GM12878 (cell line): ENCODE measurements around the gene TTLL4. TPM values are rescaled to one million over a fixed set of nuclear protein-coding genes. Genes with fewer than 3 reads are reported as not detected.
"Not testable (repeated sequence)": the region's sequence is repeated elsewhere in the genome, so short reads cannot be mapped to it uniquely, and the experiment has no call there.

Experiments used
- ATAC-seq: fragments of 200-7000 bp; cut with Tn5 transposase; 3 replicates; pipeline ENCODE4 v1.9.1; 2020; ENCODE audit warnings: mild to moderate bottlenecking, moderate library complexity
- BruUV-seq: library from RNA; stranded (reverse); fragments of 400-500 nt; replicated peaks from 2 replicates; lab custom pipeline; 2021; lab: Mats Ljungman, UMichigan
- CTCF ChIA-PET: fragments of 300-600 bp; sonication (Branson Sonifier 250); formaldehyde crosslinking; extraction: SDS; loops from one replicate; lab custom pipeline; 2021; ENCODE audit warnings: inconsistent platforms; lab: Yijun Ruan, JAX
- POLR2A ChIA-PET: fragments of 350-600 bp; formaldehyde crosslinking; extraction: SDS; loops from one replicate; lab custom pipeline; 2021; ENCODE audit warnings: inconsistent platforms; lab: Charles Lee
- RAD21 ChIA-PET: fragments of 300-600 bp; sonication (Branson Sonifier 250); formaldehyde crosslinking; loops from one replicate; lab custom pipeline; 2023; ENCODE audit warnings: antibody characterized with exemption; ENCODE audit not compliant: unreplicated experiment; lab: Charles Lee
- SMC1A ChIA-PET: fragments of 300-600 bp; sonication (Branson Sonifier 250); formaldehyde crosslinking; loops from one replicate; lab custom pipeline; 2023; ENCODE audit not compliant: unreplicated experiment, uncharacterized antibody; lab: Charles Lee
- DNase-seq: peaks from one replicate; pipeline ENCODE4 v3.0.0-alpha.2; 2011; ENCODE audit warnings: low read depth, low spot score
- FAIRE-seq: peaks from 3 replicates; lab custom pipeline; 2011; peaks lifted over from hg19 to GRCh38; lab: Jason Lieb, UNC
- H2AFZ ChIP-seq: 2 replicates; pipeline ENCODE4 v1.6.0; 2011; ENCODE audit warnings: low read depth, low read length, control low read depth; ENCODE audit not compliant: control insufficient read depth
- H3K27ac ChIP-seq: 2 replicates; pipeline ENCODE4 v1.5.1; 2011; ENCODE audit warnings: control low read depth; ENCODE audit not compliant: control insufficient read depth, insufficient read depth
- H3K27me3 ChIP-seq, 2 experiments: replicated peaks in 1 of 2; 2 replicates each; pipeline versions ENCODE4 v1.6.0 to v1.6.1; 2011; ENCODE audit warnings: low read length in 1 of 2; ENCODE audit not compliant: control insufficient read depth in 2 of 2, insufficient read depth in 2 of 2
- H3K36me3 ChIP-seq, 2 experiments: 2 replicates each; pipeline ENCODE4 v1.5.1; 2011; ENCODE audit warnings: low read length in 1 of 2; ENCODE audit not compliant: control insufficient read depth in 2 of 2, insufficient read depth in 2 of 2
- H3K4me1 ChIP-seq: 2 replicates; pipeline ENCODE4 v1.6.1; 2011; ENCODE audit warnings: mild to moderate bottlenecking, low read length, moderate library complexity, mixed read lengths; ENCODE audit not compliant: control insufficient read depth, insufficient read depth
- H3K4me2 ChIP-seq: 2 replicates; pipeline ENCODE4 v1.6.0; 2011; ENCODE audit warnings: control low read depth; ENCODE audit not compliant: control insufficient read depth, insufficient read depth
- H3K4me3 ChIP-seq: fragments of 200-600 bp; sonication (generic); 2 replicates; pipeline ENCODE4 v1.5.1; 2016
- H3K79me2 ChIP-seq: 2 replicates; pipeline ENCODE4 v1.6.0; 2011; ENCODE audit warnings: low read length; ENCODE audit not compliant: control insufficient read depth, insufficient read depth
- H3K9ac ChIP-seq: 2 replicates; pipeline ENCODE4 v1.8.0; 2011; ENCODE audit warnings: low read length, control low read depth, mixed read lengths; ENCODE audit not compliant: control insufficient read depth, insufficient read depth
- H3K9me3 ChIP-seq: replicated peaks from 3 replicates; pipeline ENCODE4 v1.5.1; 2011; ENCODE audit warnings: mild to moderate bottlenecking, low read length; ENCODE audit not compliant: control insufficient read depth, insufficient read depth
- H4K20me1 ChIP-seq: 2 replicates; pipeline ENCODE4 v1.6.0; 2011; ENCODE audit not compliant: control insufficient read depth, insufficient read depth
- WGBS: methylation state at CpG from one replicate; pipeline ENCODE4 v1.1.6; 2016; ENCODE audit warnings: low lambda C conversion rate; ENCODE audit not compliant: insufficient replicate concordance, insufficient coverage; ENCODE audit errors: missing lambda C conversion rate; 5-methylcytosine and 5-hydroxymethylcytosine counted together
- in situ Hi-C: fragments of 300-500 bp; cut with MboI; formaldehyde crosslinking; loops from 9 replicates; pipeline ENCODE4 v1.14.3; 2018; ENCODE audit warnings: mixed read lengths
- intact Hi-C: fragments of 100-400 bp; cut with micrococcal nuclease; formaldehyde crosslinking; loops from one replicate; pipeline ENCODE4 v1.14.2; 2022; ENCODE audit not compliant: unreplicated experiment
- polyA plus RNA-seq, 11 experiments: library from polyadenylated mRNA; depleted of rRNA in 4 of 11; unstranded in 6 of 11; stranded (reverse) in 5 of 11; fragments of >200 nt; fragmentation: Nextera tagmentation in 4 of 11; fragmentation: Illumina TruSeq in 1 of 11; extraction: Ambion mirVana in 4 of 11; extraction: Trizol in 1 of 11; gene quantifications; 1 replicate in 1 of 11; 2 replicates in 10 of 11; pipeline versions ENCODE4 v1.2.1 to v1.2.3, GENCODE V29; 2011 to 2016; ENCODE audit warnings: inconsistent platforms in 2 of 11, missing spikeins in 2 of 11, low read depth in 1 of 11
- total RNA-seq, 4 experiments: library from RNA; depleted of rRNA in 3 of 4; stranded (reverse); fragments of >200 nt in 3 of 4; fragmentation: Illumina TruSeq in 1 of 4; extraction: Trizol in 1 of 4; gene quantifications; 2 replicates each; pipeline versions ENCODE4 v1.2.1 to v1.2.3, GENCODE V29; 2013 to 2021
- TF ChIP-seq, protein P1 (sequence below): fragments of 450-650 bp; formaldehyde crosslinking; IDR thresholded peaks from 2 replicates; pipeline ENCODE4 v1.5.0; 2022; ENCODE audit warnings: mild to moderate bottlenecking, missing genetic modification characterization

TTLL4 gene
- total and polyA plus RNA-seq, 10 of the 15 experiments (the other 5 are each of a cell fraction or from before 2014, with no cell fraction given), result 16.6 to 63.1 (median 32.9) TPM

GRCh38 chr2:218761795-218762194, 51.2 kb downstream of the TTLL4 start (continued):
- TF ChIP-seq, protein P1, sequence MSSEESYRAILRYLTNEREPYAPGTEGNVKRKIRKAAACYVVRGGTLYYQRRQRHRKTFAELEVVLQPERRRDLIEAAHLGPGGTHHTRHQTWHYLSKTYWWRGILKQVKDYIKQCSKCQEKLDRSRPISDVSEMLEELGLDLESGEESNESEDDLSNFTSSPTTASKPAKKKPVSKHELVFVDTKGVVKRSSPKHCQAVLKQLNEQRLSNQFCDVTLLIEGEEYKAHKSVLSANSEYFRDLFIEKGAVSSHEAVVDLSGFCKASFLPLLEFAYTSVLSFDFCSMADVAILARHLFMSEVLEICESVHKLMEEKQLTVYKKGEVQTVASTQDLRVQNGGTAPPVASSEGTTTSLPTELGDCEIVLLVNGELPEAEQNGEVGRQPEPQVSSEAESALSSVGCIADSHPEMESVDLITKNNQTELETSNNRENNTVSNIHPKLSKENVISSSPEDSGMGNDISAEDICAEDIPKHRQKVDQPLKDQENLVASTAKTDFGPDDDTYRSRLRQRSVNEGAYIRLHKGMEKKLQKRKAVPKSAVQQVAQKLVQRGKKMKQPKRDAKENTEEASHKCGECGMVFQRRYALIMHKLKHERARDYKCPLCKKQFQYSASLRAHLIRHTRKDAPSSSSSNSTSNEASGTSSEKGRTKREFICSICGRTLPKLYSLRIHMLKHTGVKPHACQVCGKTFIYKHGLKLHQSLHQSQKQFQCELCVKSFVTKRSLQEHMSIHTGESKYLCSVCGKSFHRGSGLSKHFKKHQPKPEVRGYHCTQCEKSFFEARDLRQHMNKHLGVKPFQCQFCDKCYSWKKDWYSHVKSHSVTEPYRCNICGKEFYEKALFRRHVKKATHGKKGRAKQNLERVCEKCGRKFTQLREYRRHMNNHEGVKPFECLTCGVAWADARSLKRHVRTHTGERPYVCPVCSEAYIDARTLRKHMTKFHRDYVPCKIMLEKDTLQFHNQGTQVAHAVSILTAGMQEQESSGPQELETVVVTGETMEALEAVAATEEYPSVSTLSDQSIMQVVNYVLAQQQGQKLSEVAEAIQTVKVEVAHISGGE (CRISPR knock-in tag), result no peak

GRCh38 chr2:218772759-218773158, 62.1 kb downstream of the TTLL4 start:
- H2AFZ ChIP-seq, H3K4me1 ChIP-seq, H3K27ac ChIP-seq, H3K79me2 ChIP-seq, H3K4me3 ChIP-seq, ATAC-seq, H3K9me3 ChIP-seq, H3K9ac ChIP-seq, H3K4me2 ChIP-seq, CTCF ChIA-PET, H3K36me3 ChIP-seq, intact Hi-C loops, FAIRE-seq, DNase-seq, in situ Hi-C loops, H4K20me1 ChIP-seq, SMC1A ChIA-PET, BruUV-seq, H3K27me3 ChIP-seq: not testable (repeated sequence)
- WGBS, result 55% methylated on average over 5 of the region's 5 CpGs
- ChIA-PET POLR2A (interaction anchor here (0.7 kb wide), 1 partner anchor 25 kb away, joined by 3 read pairs; no protein-coding TSS in a partner anchor), RAD21 (interaction anchor here (1.2 kb wide), 1 partner anchor 75 kb away, joined by 4 read pairs; no protein-coding TSS in a partner anchor)
